Activated CD4-positive, alpha-beta T cell treated with anti-CD3 and anti-CD28 coated beads, Interleukin-2, amount 10 ng/mL, durations not matched to agents 24 days and 14 days (primary cell): ENCODE results near the gene TUFT1. TPM values are rescaled to one million over a fixed set of nuclear protein-coding genes. Genes with fewer than 3 reads are reported as not detected.

Experiments used
- DNase-seq: peaks from one replicate; pipeline ENCODE4 v3.0.0; 2022
- H3K27ac Mint-ChIP-seq: one replicate; pipeline ENCODE4 v1.8.0; 2022; ENCODE audit warnings: mild to moderate bottlenecking, mixed read lengths
- H3K27me3 Mint-ChIP-seq: one replicate; pipeline ENCODE4 v1.8.0; 2022; ENCODE audit warnings: mixed read lengths
- H3K36me3 Mint-ChIP-seq: one replicate; pipeline ENCODE4 v1.8.0; 2022; ENCODE audit warnings: low read depth, mild to moderate bottlenecking, mixed read lengths
- H3K4me1 Mint-ChIP-seq: one replicate; pipeline ENCODE4 v1.8.0; 2021; ENCODE audit warnings: mixed read lengths
- H3K4me3 Mint-ChIP-seq: one replicate; pipeline ENCODE4 v1.8.0; 2022; ENCODE audit warnings: mild to moderate bottlenecking, moderate library complexity, mixed read lengths
- H3K9me3 Mint-ChIP-seq: one replicate; pipeline ENCODE4 v1.8.0; 2021; ENCODE audit warnings: mixed read lengths
- intact Hi-C: fragments of 100-400 bp; cut with micrococcal nuclease; formaldehyde crosslinking; loops from one replicate; pipeline ENCODE4 v1.15.1; 2023
- total RNA-seq: library from RNA; stranded (reverse); gene quantifications from 2 replicates; pipeline ENCODE4 v1.2.3, GENCODE V29; 2022

Gene TUFT1
- total RNA-seq, 1 donor from 2014 or later: 1.7 TPM

- H3K4me3 Mint-ChIP-seq: no peak overlapping the region
- intact Hi-C loops: no loop called here
These were observed 31.3 kb upstream of the TUFT1 start for GRCh38 chr1:151508833-151509232.

DNA sequence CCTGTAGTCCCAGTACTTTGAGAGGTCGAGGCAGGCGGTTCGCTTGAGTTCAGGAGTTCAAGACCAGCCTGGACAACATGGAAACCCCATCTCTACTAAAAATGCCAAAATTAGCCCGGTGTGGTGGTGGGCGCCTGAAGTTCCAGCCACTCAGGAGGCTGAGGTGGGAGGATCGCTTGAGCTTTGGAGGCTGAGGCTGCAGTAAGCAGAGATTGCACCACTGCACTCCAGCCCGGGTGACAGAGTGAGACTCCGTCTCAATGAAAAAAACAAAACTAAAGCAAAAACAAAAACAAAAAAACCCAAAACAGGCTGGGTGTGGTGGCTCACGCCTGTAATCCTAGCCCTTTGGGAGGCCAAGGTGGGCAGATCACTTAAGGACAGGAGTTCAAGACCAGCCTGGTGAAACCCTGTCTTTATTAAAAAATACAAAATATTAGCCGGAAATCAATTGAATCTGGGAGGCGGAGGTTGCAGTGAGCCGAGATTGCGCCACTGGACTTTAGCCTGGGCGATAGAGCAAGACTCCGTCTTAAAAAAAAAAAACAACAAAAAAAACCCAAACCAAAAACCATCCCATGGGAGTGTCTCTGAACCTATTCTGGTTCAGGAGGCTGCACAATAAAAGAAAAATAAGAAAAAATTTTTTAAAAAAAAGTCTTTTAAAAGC lies 30.6 kb upstream of the TUFT1 start:
- DNase-seq: no peak
- intact Hi-C loops: loop anchor here (2.0 kb wide), 1 partner anchor 15 kb away; no protein-coding TSS in a partner anchor
- H3K27ac Mint-ChIP-seq: no peak overlapping the region
- peaks cover 25% of the 10 kb centered on the region for H3K4me1 Mint-ChIP-seq
- H3K27me3 Mint-ChIP-seq: peaks cover 37% of the 10 kb centered on the region
- no peaks in the 10 kb centered on the region for H3K36me3 Mint-ChIP-seq
- no peak overlapping the region for H3K4me3 Mint-ChIP-seq
- no peaks in the 10 kb centered on the region for H3K9me3 Mint-ChIP-seq

More at GRCh38 chr1:151508833-151509232, 31.3 kb upstream of the TUFT1 start:
- Mint-ChIP-seq H3K27me3 (peaks cover 32% of the 10 kb centered on the region), H3K36me3 (no peaks in the 10 kb centered on the region), H3K4me1 (peaks cover 22% of the 10 kb centered on the region), H3K9me3 (no peaks in the 10 kb centered on the region), H3K27ac (no peak overlapping the region)
- no peak for DNase-seq

DNA sequence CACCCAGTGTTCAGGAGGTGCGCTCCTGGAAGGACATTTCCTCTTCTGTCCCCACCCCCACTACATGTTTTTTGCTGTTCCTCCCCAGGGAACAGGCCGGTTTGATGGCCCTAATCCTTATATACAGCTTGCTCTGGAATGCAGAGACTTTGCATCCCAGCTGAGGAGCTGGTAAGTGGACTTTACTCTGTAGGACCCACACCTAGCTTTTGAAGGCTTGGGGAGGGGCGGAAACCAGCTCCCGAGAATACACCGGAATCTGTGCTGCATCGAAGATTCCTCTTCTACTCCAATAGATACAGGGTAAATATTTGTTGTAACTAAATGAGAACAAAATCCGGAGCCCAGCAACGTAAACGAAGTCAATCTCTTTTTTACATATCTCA lies 30.1 kb upstream of the TUFT1 start:
- peak overlapping the region; percentile 82 for H3K4me3 Mint-ChIP-seq
- no peaks in the 10 kb centered on the region for H3K36me3 Mint-ChIP-seq
- no peak for DNase-seq
- intact Hi-C loops: loop anchor here (2.0 kb wide), 1 partner anchor 15 kb away; no protein-coding TSS in a partner anchor
- no peak overlapping the region for H3K27ac Mint-ChIP-seq
- peaks cover 25% of the 10 kb centered on the region for H3K4me1 Mint-ChIP-seq
- no peaks in the 10 kb centered on the region for H3K9me3 Mint-ChIP-seq
- H3K27me3 Mint-ChIP-seq: peaks cover 37% of the 10 kb centered on the region

DNA sequence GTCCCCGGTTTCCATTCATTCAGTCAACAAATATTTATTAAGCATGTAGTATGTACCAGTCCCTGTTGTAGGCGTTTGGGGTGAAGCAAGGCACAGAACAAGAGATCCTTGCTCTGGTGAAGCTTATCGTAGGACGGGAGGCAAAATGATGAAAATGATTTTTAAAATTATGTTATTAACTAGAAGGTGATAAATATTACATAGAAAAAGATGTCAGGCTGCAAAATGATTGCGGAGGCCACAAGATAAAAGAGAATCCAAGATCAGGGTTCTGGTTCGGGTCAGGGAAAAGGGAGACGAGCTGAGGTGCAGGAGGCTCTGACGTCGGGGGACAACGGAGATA lies 29.5 kb upstream of the TUFT1 start:
- Mint-ChIP-seq H3K27ac (no peak overlapping the region), H3K9me3 (no peaks in the 10 kb centered on the region)

GRCh38 chr1:151510957-151511635 lies 29.0 kb upstream of the TUFT1 start, which contains the start of gene CGN:
CGN (plus strand) TSS chr1:151511387; CDS start chr1:151518520, 7,133 bp downstream.
- Mint-ChIP-seq H3K4me3 (peak within 1 kb of the TSS; percentile 82), H3K27me3 (peaks cover 32% of the 10 kb centered on the region), H3K9me3 (no peaks in the 10 kb centered on the region), H3K4me1 (peaks cover 25% of the 10 kb centered on the region), H3K36me3 (no peaks in the 10 kb centered on the region), H3K27ac (no peak within 1 kb of the TSS)
- intact Hi-C loops: loop anchor here (1.0 to 2.0 kb wide), 2 partner anchors 16 to 29 kb away; partner anchors contain the start of gene TUFT1
- peak; percentile 96 for DNase-seq

More for the DNA sequence above, 29.5 kb upstream of the TUFT1 start:
- Mint-ChIP-seq H3K4me3 (peak overlapping the region; percentile 82), H3K4me1 (peaks cover 25% of the 10 kb centered on the region), H3K27me3 (peaks cover 35% of the 10 kb centered on the region), H3K36me3 (no peaks in the 10 kb centered on the region)
- intact Hi-C loops: loop anchor here (2.0 kb wide), 1 partner anchor 16 kb away; no protein-coding TSS in a partner anchor
- DNase-seq: no peak

DNA sequence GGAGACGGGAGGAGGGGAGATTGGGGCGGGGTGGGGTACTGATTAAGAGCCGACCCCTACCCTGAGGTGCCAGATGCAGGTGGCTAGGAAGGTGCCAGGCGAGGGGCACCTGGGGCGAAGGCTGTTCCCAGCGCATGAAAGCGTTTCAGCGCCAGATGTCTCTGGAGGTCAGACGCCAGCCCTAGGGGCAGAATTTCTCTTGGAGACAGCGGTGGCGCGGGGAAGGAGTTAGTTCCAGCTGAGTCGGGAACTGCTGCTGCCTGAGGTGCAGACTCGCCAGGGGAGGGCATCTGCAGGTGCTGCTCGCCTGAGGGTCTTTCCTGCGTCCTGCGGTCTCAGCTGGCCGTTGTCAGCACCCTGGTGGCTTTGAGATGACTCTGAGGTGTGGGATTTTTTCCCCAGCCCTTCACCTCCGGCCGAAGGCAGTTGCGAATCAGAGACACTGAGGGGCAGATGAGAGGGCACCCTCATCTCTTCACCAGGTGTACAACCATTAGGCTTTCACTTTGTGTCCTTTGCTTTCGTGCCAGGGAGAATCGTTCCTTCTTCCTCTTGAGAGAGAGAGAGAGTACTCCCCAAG lies 28.4 kb upstream of the TUFT1 start:
- Mint-ChIP-seq H3K9me3 (no peaks in the 10 kb centered on the region), H3K27ac (no peak overlapping the region), H3K36me3 (no peaks in the 10 kb centered on the region), H3K27me3 (peaks cover 29% of the 10 kb centered on the region), H3K4me3 (peak overlapping the region; percentile 82), H3K4me1 (peaks cover 25% of the 10 kb centered on the region)
- intact Hi-C loops: loop anchor here (1.0 to 2.0 kb wide), 2 partner anchors 17 to 29 kb away; partner anchors contain the start of gene TUFT1
- DNase-seq: peak; percentile 75

- Mint-ChIP-seq H3K9me3 (no peaks in the 10 kb centered on the region), H3K27me3 (peaks cover 26% of the 10 kb centered on the region), H3K36me3 (no peaks in the 10 kb centered on the region), H3K4me1 (peaks cover 25% of the 10 kb centered on the region), H3K4me3 (peak overlapping the region; percentile 39), H3K27ac (no peak overlapping the region)
- no peak for DNase-seq
- intact Hi-C loops: no loop called here
These were observed 27.8 kb upstream of the TUFT1 start for GRCh38 chr1:151512326-151512725.

GRCh38 chr1:151512801-151513625 lies 27.1 kb upstream of the TUFT1 start:
- intact Hi-C loops: no loop called here
- no peak for DNase-seq
- H3K4me3 Mint-ChIP-seq: peak overlapping the region; percentile 34
- H3K4me1 Mint-ChIP-seq: peaks cover 25% of the 10 kb centered on the region
- no peaks in the 10 kb centered on the region for H3K9me3 Mint-ChIP-seq
- no peaks in the 10 kb centered on the region for H3K36me3 Mint-ChIP-seq
- H3K27me3 Mint-ChIP-seq: peaks cover 26% of the 10 kb centered on the region
- H3K27ac Mint-ChIP-seq: no peak overlapping the region

DNA sequence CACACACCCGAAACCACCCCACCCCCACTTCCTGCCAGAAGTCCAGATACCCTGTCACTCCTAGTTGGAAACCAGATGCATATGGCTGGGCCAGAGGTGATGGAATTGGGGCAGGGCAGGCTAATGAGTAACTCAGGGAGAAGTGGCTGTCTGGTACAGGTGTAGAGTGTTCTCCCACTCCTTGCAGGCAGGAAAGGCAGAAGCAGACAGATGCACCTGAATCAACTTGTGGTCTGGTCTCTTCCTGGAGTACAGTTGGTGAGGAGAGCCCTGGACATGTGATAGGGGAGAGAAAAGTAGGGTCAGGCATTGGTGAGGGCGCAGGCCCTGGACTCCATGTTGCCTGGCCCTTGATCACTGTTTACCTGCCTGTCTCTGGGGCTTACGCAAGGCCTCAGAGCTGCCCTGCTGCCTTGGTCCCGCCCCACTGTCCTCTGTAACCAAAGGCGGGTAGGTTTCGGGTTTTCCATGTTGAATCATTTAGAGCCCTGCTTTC lies 26.4 kb upstream of the TUFT1 start:
- intact Hi-C loops: no loop called here
- Mint-ChIP-seq H3K4me1 (peaks cover 25% of the 10 kb centered on the region), H3K27ac (no peak overlapping the region), H3K36me3 (no peaks in the 10 kb centered on the region), H3K9me3 (no peaks in the 10 kb centered on the region), H3K27me3 (peaks cover 26% of the 10 kb centered on the region), H3K4me3 (peak overlapping the region; percentile 34)
- peak; percentile 64 for DNase-seq

GRCh38 chr1:151514366-151514765 lies 25.7 kb upstream of the TUFT1 start:
- intact Hi-C loops: no loop called here
- Mint-ChIP-seq H3K4me1 (peaks cover 25% of the 10 kb centered on the region), H3K27ac (no peak overlapping the region), H3K36me3 (no peaks in the 10 kb centered on the region), H3K9me3 (no peaks in the 10 kb centered on the region), H3K27me3 (peaks cover 22% of the 10 kb centered on the region), H3K4me3 (no peak overlapping the region)
- DNase-seq: no peak

GRCh38 chr1:151515265-151515664 lies 24.8 kb upstream of the TUFT1 start:
- no peaks in the 10 kb centered on the region for H3K9me3 Mint-ChIP-seq
- no peak for DNase-seq
- H3K4me1 Mint-ChIP-seq: peaks cover 26% of the 10 kb centered on the region
- no peak overlapping the region for H3K4me3 Mint-ChIP-seq
- intact Hi-C loops: no loop called here
- no peaks in the 10 kb centered on the region for H3K36me3 Mint-ChIP-seq
- H3K27me3 Mint-ChIP-seq: peaks cover 17% of the 10 kb centered on the region
- no peak overlapping the region for H3K27ac Mint-ChIP-seq

DNA sequence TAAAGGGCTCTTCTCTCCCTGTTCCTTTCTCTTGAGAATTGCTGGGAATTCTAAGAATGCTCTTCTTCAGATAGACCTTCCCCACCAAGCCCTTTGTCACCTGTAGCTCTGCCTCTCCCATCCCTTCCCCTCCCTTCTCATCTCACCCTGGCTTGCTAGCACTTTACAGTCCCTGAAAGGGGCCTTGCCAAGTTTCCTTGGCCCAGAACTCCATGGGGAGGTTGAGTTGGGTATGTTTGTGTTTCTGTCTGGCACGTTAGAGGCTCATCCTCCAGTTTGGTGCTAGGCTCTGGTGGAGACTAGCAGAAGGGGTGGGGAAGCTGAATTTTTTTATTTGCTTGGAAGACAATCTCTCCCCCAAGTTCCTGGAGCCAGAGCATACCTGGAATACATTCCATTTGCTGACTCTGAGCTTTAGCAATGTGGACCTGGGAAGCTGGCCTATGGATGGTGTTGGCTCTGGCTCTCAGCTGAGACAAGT lies 24.0 kb upstream of the TUFT1 start:
- DNase-seq: no peak
- H3K36me3 Mint-ChIP-seq: no peaks in the 10 kb centered on the region
- H3K4me1 Mint-ChIP-seq: peaks cover 22% of the 10 kb centered on the region
- H3K27ac Mint-ChIP-seq: no peak overlapping the region
- H3K27me3 Mint-ChIP-seq: peaks cover 11% of the 10 kb centered on the region
- intact Hi-C loops: no loop called here
- H3K9me3 Mint-ChIP-seq: no peaks in the 10 kb centered on the region
- no peak overlapping the region for H3K4me3 Mint-ChIP-seq

DNA sequence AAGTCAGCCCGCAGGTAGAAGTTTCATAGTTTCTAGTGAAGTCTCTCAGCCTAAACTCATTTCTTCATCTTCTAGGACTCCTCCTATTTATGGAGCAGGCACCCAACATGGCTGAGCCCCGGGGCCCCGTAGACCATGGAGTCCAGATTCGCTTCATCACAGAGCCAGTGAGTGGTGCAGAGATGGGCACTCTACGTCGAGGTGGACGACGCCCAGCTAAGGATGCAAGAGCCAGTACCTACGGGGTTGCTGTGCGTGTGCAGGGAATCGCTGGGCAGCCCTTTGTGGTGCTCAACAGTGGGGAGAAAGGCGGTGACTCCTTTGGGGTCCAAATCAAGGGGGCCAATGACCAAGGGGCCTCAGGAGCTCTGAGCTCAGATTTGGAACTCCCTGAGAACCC lies 21.7 kb upstream of the TUFT1 start:
- no peaks in the 10 kb centered on the region for H3K36me3 Mint-ChIP-seq
- H3K27ac Mint-ChIP-seq: no peak overlapping the region
- DNase-seq: no peak
- H3K4me3 Mint-ChIP-seq: no peak overlapping the region
- H3K27me3 Mint-ChIP-seq: peaks cover 5% of the 10 kb centered on the region
- intact Hi-C loops: no loop called here
- H3K9me3 Mint-ChIP-seq: no peaks in the 10 kb centered on the region
- H3K4me1 Mint-ChIP-seq: peaks cover 9% of the 10 kb centered on the region
